Measurements from ENCODE around the gene ACTR1A. TPM values are rescaled to one million over a fixed set of nuclear protein-coding genes. Genes with fewer than 3 reads are reported as not detected.
A peak's percentile ranks its signal among the peaks of the same experiment; 100 is the strongest.

Gene ACTR1A
- total RNA-seq, 1 experiment from 2014 or later: 66.2 TPM

- no peak for DNase-seq (ENCODE audit: low spot score)
Observed at GRCh38 chr10:102485093-102485784, 17.3 kb downstream of the ACTR1A start.

DNA sequence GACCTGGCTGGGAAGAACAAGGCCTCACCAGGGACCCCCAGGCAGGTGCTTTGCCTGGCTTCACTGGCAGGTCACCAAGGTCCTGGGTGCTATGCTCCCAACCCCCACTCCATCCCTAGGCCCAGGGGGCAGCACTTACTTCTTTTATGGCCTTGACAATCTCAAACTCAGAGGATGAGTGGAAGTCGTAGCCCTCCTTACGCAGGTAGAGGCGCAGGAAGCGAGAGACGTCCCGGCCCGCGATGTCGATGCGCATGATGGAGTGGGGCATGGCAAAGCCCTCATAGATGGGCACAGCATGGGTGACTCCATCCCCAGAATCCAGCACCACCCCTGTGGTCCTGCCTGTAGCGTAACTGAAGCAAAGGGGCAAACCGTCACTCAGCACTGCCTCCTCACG, 18.5 kb downstream of the ACTR1A start:
- DNase-seq (ENCODE audit: low spot score): no peak

DNA sequence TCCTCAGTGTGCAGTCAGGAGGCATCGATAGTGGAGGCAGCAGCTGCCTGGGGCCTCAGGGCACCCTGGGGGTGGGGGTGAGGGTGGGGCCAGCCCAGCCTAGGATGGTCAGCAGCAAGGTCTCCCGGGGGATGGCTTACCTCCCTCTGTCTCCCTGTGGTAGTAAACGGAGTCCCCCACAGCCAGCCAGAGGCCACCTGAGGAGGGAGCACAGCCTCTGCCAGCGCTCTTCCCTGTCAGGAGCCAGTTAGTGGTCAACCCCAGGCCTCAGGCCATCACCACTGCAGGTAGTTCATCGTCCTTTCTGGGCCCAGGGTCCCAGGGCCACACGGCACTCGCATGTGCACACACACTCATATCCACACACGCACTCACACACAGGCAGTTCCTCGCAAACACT, 22.1 kb downstream of the ACTR1A start:
- DNase-seq (ENCODE audit: low spot score): no peak

GRCh38 chr10:102479651-102480050, 22.9 kb downstream of the ACTR1A start:
- no peak for DNase-seq (ENCODE audit: low spot score)

DNA sequence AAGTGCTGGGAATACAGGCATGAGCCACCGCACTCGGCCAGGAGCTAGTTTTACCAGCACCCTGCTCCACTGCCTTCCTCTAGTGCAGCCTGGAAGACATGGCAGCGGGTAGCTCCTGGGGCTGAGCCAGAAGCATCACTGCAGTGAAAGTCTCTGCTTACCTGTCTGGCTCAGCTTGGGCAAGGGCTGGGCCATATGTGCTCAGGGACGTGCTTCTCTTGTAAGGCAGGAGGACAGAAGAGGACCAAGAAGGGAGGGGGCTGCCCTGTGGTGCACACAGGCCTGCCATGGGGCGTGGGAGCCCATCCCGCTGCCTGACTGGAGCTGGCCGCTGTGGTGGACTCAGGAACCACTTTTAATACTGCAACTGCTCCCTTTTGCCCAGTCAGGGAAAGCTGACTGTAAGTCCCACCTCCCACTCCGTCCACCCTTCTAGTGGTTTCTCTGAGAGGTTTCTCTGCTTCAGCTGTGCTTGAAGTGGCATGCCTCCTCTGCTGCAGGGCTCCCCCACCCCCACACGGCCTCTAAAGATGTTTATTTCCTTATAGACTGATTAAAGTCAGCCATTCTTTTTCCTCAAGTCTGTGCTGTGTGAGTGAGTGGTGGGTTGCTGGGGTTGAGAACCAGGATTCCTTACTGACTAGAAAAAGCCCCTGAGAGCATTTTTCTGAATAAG, 25.9 kb downstream of the ACTR1A start:
- DNase-seq (ENCODE audit: low spot score): no peak

- DNase-seq (ENCODE audit: low spot score): no peak
Observed at GRCh38 chr10:102475451-102476040, 27.0 kb downstream of the ACTR1A start.

DNA sequence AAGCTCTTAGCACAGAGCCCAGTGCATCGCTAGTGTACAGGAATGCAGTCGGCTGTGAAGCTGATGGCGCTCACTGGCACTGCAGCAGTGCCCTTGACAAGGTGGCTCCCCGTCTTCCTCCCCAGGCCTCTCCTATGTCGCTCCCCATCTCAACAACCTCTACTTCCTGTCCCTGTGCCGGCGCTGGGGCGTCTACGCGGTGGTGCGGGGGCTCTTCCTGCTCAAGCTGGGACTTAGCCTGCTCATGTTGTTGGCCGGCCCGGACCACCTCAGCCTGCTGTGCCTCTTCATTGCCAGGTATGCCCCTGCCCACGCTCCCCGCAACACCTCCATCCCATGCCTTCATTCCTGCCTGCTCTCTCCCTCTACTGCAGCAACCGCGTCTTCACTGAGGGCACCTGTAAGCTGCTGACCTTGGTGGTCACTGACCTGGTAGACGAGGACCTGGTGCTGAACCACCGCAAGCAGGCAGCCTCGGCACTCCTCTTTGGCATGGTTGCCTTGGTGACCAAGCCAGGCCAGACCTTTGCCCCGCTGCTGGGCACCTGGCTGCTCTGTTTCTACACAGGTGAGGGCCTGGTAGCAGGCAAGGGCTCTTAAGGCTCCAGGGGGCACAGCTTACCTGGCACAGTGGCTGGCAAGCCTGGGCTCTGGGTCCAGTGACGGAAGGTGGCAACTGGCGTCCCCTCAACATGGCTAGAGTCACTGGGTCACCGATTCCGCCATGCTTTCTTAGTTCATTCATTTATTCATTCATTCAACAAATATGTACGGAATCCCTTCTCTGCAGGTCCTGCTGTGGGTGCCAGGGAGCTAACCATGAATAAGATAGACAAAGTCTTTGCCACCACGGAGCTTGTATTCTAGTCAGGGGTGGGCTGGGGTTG, 28.8 kb downstream of the ACTR1A start:
- no peak for DNase-seq (ENCODE audit: low spot score)

- DNase-seq (ENCODE audit: low spot score): no peak
Observed at GRCh38 chr10:102470579-102471546, 31.6 kb downstream of the ACTR1A start.

DNA sequence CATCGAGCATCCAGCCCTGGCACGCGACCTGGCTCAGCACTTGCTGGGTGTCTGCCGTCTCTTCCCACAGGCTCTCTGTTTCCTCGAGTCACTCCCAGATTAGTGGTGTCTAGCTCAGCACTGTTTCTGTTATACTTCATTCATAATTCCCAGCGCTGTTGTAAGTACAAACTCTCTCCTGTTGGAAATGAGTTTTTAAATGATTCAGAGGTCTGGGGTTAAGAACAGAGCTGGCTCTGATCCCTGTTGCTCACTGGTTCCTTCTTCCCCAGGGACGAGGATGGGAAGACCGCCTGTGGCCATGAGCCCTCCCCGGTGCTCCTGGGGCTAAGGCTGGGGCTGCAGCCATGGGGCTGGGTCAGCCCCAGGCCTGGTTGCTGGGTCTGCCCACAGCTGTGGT, 33.8 kb downstream of the ACTR1A start:
- no peak for DNase-seq (ENCODE audit: low spot score)

- no peak for DNase-seq (ENCODE audit: low spot score)
Observed at GRCh38 chr10:102467971-102468438, 34.5 kb downstream of the ACTR1A start.

GRCh38 chr10:102467318-102467717, 35.2 kb downstream of the ACTR1A start:
- DNase-seq (ENCODE audit: low spot score): no peak

- DNase-seq (ENCODE audit: low spot score): no peak
Observed at GRCh38 chr10:102465466-102465865, 37.0 kb downstream of the ACTR1A start.

- DNase-seq (ENCODE audit: low spot score): no peak
Observed at GRCh38 chr10:102463983-102464382, 38.5 kb downstream of the ACTR1A start.

DNA sequence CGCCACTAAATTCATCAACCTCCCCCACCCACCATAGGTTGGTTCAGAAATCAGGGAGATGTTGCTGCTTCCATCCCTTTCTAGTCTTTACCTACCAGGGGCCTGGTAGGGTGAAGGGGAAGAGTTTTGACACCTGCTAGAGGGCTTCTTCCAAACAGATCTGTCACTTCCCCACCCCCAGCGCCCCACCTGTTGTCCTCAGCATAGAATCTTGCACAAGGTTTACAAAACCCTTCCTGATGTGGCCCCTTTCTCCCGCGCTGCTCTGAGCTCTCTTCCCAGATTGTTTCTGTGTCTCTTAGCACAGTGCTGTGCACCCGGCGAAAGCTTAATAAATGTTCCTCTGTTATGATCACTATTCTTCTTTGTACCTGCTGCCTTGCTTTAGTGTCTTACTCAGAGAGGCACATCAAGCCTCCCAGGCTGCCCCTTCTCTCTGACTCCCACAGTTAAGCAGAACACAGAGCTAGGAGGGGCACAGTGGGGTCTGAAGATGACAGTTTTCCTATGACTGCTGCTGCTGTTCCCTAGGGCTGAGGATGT, 39.9 kb downstream of the ACTR1A start:
- no peak for DNase-seq (ENCODE audit: low spot score)

DNA sequence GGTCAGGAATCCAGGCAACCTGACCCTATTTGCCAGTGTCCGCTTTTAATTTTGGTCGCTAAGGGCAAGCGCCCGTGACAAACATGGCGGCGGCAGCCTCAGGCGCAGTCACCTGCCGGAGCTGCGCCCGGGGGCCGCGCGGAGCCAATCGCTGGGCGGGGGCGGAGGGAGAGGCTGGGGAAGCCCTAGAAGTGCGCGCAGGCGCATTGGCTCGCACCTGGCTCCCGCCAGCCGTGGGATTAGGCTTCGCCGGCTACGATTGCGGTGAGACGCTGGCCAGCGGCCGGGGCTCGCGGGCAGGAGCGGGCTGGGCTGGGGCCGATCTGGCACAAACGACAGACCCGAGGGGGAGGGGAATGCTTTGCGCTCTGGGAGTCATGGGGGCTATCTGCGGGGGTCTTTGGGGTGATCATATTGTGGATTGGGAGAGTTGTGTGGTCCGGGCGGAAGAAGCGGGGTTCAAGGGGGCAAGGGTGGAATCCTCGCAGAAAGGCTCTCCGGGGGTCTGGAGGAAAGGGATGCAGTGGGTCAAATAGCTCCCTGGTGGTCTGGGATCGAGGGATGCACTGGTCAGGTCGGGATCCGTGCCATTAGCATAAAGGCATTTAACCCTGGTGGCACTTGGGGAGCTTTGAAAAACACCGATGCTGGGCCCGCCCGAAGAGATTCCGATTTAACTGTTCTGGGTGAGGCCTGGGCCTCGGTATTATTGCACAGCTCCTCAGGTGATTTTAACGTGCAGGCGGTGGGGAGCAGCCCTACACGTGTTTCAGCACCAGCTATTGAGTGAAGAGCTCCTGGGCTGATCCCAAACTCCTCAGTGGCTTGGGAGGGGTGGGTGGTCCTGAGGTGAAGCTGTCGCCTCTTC, 41.1 kb downstream of the ACTR1A start:
- peak; percentile 97 for DNase-seq (ENCODE audit: low spot score)

- no peak for DNase-seq (ENCODE audit: low spot score)
Observed at GRCh38 chr10:102460836-102461186, 41.7 kb downstream of the ACTR1A start.

DNA sequence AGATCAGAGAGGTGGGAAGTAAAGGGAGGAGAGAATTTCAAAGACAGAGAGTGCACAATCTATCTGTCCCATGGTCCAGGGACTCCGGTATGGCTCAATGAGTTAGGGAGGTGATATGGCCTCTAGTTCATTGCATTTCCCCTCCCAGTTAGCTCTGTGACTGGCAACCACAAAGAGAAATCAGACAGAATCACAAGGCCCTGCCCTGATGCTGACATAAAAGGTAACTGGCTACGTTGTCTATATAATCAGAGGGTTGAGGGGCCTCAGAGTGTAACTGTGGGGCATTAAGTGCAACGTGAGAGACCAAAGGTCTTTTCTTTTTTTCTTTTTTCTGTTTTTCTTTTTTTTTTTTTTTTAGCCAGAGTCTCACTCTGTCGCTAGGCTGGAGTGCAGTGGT, 43.9 kb downstream of the ACTR1A start:
- DNase-seq (ENCODE audit: low spot score): no peak

GRCh38 chr10:102457591-102458150, 44.8 kb downstream of the ACTR1A start:
- DNase-seq (ENCODE audit: low spot score): no peak

- no peak for DNase-seq (ENCODE audit: low spot score)
Observed at GRCh38 chr10:102455893-102456471, 46.5 kb downstream of the ACTR1A start.
